HEK293T (cell line): ENCODE data around the gene PCYT1A.

Source experiments
- CTBP1 ChIP-seq: fragments of 450-650 bp; IDR thresholded peaks from 2 replicates; pipeline ENCODE4 v1.6.1; 2016; ENCODE audit warnings: borderline replicate concordance
- ELF4 ChIP-seq: fragments of 450-650 bp; IDR thresholded peaks from 2 replicates; pipeline ENCODE4 v1.6.1; 2017; ENCODE audit warnings: antibody characterized with exemption
- FOXA1 ChIP-seq: fragments of 450-650 bp; IDR thresholded peaks from 2 replicates; pipeline ENCODE4 v1.6.1; 2016; ENCODE audit warnings: mild to moderate bottlenecking
- FOXK2 ChIP-seq: fragments of 450-650 bp; IDR thresholded peaks from 2 replicates; pipeline ENCODE4 v1.6.1; 2016; ENCODE audit warnings: mild to moderate bottlenecking
- FOXM1 ChIP-seq: fragments of 450-650 bp; IDR thresholded peaks from 2 replicates; pipeline ENCODE4 v1.6.1; 2017; ENCODE audit warnings: mild to moderate bottlenecking, borderline replicate concordance
- HDGF ChIP-seq: fragments of 450-650 bp; IDR thresholded peaks from 2 replicates; pipeline ENCODE4 v1.6.1; 2017; ENCODE audit warnings: antibody characterized with exemption, borderline replicate concordance
- NFRKB ChIP-seq: fragments of 450-650 bp; IDR thresholded peaks from 2 replicates; pipeline ENCODE4 v1.6.1; 2016; ENCODE audit warnings: mild to moderate bottlenecking, moderate library complexity

DNA sequence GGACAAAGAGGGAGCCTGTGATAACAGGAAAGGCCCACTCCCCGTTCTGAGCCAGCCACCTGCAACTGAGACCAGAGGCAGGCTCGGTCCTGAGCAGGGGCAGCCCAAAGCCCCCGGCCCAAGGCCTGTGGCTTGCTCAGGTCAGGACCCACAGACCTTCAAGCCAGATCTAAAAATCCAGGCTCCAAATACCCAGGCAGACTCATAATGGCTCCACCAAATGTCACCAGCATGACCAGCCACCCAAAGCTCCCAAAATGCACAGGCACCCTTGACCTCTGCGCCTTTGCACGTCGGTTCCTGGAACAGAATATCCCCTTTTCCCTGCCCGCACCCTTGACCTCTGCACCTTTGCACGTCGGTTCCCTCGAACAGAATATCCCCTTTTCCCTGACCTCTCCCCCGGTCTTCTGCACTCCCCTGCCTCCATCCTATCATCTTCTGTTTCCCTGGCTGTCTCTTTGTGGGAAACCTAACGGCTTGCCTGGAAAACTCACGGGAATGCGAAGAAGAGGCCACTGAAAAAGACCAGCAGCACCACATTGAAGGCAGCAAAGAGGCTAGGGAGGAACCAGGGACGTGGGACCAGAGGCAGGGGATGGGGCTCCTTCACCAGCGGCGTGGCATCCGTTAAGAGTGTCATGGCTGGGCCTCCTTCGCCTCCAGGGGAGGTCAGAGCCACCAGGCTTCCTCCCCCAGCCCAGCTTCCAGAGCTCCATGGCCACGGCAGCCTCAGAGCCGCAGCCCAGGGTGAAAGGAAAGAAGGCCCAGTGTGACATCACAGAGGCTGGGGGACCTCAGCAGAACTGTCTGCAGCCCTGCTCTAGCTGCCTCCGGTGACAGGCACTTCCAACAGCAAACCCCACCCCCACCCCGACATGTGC, 76.6 kb downstream of the PCYT1A start, which contains the start of gene ZDHHC19:
- TF ChIP-seq HDGF (no peak), CTBP1 (no peak), NFRKB (no peak), FOXA1 (no peak), ELF4 (no peak), FOXK2 (no peak), FOXM1 (no peak)
